GM19452 (cell line): ENCODE measurements around the gene WBP1L.
A peak's percentile ranks its signal among the peaks of the same experiment; 100 is the strongest.
"Not testable (repeated sequence)": the region's sequence is repeated elsewhere in the genome, so short reads cannot be mapped to it uniquely, and the experiment has no call there.

Source experiments
- ATAC-seq: cut with Tn5 transposase; IDR thresholded peaks from one replicate; pipeline ENCODE4 v1.9.1; 2021; ENCODE audit not compliant: unreplicated experiment

Gene WBP1L

GRCh38 chr10:102743588-102744373 is at the start of gene WBP1L:
Gene WBP1L (plus strand): TSS chr10:102743948. CDS start chr10:102744054, 106 bp downstream.
- peak; percentile 92 for ATAC-seq

DNA sequence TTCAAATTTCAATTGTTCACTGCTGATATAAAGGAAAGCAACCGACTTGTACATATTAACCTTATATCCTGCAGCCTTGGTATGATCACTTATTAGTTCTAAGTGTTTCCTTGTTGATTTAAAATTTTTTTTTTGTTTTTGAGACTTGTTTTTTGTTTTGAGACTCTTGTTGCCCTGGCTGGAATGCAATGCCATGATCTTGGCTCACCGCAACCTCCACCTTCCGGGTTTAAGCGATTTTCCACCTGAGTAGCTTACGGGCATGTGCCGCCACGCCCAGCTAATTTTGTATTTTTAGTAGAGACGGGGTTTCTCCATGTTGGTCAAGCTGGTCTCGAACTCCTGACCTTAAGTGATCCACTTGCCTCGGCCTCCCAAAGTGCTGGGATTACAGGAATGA is 48.3 kb upstream of the WBP1L start:
- ATAC-seq, result not testable (repeated sequence)

GRCh38 chr10:102696736-102697135 is 47.0 kb upstream of the WBP1L start:
- no peak for ATAC-seq

- no peak for ATAC-seq
These were observed 44.9 kb upstream of the WBP1L start for GRCh38 chr10:102698894-102699293.

DNA sequence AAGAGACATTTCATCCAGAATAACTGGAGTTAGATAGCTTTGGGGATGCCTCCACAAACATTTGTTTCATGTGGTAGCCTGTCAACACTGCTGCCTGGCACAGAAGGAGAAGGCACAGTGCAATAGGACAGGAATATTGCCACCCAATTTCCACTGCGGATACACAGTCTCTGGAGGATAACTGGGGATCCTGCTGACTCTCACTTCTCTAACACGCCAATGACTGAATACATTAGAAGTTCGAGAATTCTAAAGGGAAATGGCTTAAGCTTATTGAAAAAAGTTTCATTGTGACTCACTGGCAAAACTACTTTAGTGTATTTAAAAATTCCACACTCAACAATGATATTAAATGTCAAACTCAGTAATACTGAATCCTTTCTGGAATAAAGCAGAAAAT is 42.5 kb upstream of the WBP1L start:
- no peak for ATAC-seq

- no peak for ATAC-seq
These were observed 42.0 kb upstream of the WBP1L start for GRCh38 chr10:102701796-102702195.

GRCh38 chr10:102702742-102703141 is 41.0 kb upstream of the WBP1L start:
- ATAC-seq, result no peak

DNA sequence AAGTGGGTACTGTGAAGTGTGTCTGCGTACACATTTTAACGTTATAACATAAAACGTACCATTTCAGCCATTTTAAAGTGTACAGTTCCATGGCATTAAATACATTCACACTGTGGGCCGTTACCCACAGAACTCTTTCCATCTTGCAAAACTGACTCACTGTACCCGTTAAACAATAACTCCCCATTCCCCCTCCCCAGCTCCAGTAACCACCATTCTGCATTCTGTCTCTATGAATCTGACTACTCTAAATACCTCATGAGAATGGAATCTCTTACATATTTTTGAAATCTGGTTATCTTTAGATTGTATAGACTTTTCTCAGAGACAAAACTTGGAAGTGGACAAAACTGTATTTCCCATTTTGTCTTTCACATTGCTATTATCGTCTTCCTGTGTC is 38.8 kb upstream of the WBP1L start:
- ATAC-seq, result no peak

DNA sequence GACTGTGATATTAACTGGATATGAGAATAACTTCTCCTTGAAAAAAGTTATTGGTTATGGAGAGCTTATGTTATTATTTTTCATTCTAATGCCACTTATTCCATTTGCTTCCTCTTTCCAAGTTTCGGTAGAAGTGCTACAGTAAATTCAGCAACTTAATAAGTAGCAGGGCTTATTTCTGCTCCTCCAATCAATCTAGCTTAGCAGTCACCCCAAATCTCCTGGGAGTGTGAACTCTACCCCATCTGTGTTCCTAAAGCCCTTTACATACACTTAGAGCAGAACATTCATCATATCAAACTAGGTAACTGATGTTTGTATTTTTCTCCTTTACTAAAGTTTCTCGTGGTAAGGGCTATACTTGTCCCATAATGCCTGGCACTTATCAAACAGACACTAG is 38.2 kb upstream of the WBP1L start:
- ATAC-seq, result no peak

DNA sequence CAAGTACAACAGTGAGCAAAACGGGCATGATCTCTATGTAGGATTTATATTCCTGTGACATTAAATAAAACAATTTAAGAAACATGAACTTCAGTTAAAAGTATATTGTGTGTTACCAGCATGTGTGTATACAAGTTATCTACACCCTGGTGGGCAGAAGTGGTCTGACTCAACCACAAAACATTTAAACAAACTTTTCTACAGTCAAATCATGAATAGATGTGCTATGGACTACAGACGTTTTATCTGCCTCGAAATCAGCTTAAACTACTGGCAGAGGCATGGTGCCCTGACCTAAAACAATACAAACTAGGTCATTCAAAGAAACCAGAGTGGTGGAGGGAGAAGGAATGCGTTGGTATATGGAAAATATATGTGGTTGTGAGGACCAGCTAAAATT is 33.1 kb upstream of the WBP1L start:
- no peak for ATAC-seq

- no peak for ATAC-seq
These were observed 31.7 kb upstream of the WBP1L start for GRCh38 chr10:102712089-102712488.

GRCh38 chr10:102712843-102713538 is 30.8 kb upstream of the WBP1L start:
- ATAC-seq, result no peak

DNA sequence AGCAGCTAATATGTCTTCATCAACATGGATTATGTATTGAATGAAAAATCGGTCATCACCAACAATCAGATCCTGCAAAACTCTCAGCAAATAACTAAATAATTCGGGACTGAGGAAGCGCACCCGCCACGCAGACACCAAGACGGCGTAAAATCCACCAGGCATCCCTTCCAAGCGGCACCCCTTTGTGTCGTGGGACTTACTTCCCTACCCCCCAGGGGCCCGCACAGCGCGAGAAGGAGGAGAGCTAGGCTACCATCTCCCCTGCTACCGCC is 30.3 kb upstream of the WBP1L start:
- ATAC-seq, result peak; percentile 39

DNA sequence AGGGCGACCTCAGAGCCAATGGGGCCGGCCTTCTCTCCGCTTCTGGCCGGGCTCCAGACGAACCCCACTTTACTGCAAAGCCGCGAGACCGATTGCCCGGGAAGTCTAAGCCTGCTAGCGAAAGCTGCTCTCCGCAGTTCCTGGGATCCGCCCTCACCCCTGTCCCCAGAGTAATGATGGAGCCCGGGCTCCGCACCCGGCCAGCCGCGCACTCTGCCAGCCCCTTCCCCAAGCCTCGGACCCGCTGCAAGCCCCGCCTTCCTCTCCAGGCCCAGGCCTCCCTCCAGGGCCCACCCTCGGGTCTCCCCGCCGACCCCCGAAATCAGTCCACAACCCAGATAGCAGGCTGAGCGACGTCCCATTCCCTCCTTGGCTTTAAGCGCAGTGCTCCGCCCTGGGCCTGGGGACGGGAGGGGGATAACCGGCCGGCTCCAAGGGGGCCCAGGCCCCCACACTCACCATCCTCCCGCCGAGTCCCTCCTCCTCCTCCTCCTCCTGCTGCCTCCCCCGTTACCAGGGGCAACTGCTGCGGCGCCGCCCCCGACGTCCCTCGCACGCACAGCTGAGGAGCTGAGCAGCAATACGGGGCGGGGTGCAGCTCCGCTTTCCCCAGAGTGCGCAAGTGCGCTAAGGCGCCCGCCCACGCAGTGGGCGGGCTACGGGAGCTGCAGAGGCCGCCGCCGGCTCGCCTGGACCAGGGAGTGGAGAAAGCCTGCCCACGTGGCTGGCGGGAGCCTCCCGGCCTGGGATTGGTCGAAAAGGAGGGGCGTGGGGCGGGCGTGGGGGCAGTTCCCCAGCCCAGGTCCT is 29.7 kb upstream of the WBP1L start, which contains the start of gene ARL3:
Gene ARL3, minus strand, starts transcription at position 584 of the 807 bp plus-strand sequence. Its CDS starts 122 bp downstream, at position 462.
- peak; percentile 85 for ATAC-seq

DNA sequence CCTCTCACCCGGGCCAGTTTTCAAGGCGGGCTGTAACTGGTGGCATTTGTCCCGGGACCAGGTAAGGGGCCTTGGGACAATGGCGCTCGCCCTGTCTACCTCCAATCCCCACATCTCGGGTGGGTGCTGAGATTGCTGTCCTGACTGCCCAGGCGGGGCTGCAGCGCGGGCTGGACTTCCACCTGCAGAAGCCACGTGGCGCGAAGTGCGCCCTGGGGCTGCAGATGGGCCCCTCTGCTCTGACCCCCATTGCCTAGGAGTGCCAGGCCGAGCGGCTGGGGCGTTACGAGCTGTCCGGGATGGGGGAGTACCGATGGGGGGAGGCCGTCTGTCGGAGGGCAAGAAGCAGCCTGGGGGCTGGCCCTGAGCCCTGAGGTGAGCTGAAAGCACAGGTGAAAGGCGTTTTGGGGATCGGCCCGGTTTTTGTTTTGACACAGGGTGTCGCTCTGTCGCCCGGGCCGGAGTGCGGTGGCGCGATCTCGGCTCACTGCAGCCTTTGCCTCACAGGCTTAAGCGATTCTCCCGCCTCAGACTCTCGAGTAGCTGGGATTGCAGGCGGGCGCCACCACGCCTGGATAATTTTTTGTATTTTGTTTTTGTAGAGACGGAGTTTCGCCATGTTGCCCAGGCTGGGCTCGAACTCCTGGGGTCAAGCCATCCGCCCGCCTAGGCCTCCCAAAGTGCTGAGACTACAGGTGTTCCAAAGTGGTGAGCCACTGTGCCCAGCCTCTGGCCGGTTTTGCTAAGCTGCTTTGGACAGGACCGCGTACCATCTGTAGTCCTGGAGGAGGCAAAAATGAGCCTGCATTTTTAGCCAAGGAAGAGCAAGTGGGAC is 28.9 kb upstream of the WBP1L start, which contains the start of gene SFXN2:
Gene SFXN2, plus strand, starts transcription at position 16 of the 835 bp plus-strand sequence. CDS start 12,001 bp downstream, outside the sequence.
- peak; percentile 12 for ATAC-seq

GRCh38 chr10:102715880-102716279 is 27.9 kb upstream of the WBP1L start:
- ATAC-seq, result no peak

- ATAC-seq, result not testable (repeated sequence)
These were observed 26.7 kb upstream of the WBP1L start for GRCh38 chr10:102716900-102717565.

- ATAC-seq, result no peak
These were observed 25.5 kb upstream of the WBP1L start for GRCh38 chr10:102718220-102718619.

GRCh38 chr10:102720337-102720736 is 23.4 kb upstream of the WBP1L start:
- ATAC-seq, result no peak

DNA sequence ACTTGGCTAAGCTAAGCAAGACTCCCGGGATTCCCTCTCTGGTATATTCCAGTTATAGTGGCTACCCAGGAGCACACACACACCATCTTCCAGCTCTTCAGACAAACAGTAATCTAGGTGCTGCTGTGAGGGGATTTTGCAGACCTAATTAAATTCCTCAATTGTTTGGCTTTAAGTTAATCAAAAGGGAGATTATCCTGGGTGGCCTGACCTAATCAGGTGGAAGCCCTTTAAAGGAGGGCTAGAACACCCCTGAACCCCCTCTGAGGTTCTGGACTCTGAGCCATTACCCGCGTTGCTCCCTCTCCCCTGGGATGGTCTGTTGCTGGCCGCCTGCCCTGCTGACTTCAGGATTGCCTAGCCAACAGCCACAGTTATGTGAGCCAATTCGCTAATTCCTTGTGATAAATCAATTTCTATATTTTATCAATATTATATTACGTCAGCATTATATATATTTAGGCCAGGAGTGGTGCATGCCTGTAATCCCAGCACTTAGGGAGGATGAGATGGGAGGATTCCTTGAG is 22.9 kb upstream of the WBP1L start:
- no peak for ATAC-seq
